Gastrocnemius medialis (tissue), 4 donors: ENCODE data around the gene NUDT14. TPM values are rescaled to one million over a fixed set of nuclear protein-coding genes. Genes with fewer than 3 reads are reported as not detected.

Experiments used
- ATAC-seq, 2 donors: fragments of 150-250 bp; one replicate each; pipeline ENCODE4 v1.9.1; 2016
- DNase-seq, 2 donors: peaks; one replicate each; pipeline ENCODE4 v3.0.0-alpha.2; 2019
- H3K27ac ChIP-seq, 4 donors: fragments of 200-600 bp; sonication (generic); 1 replicate in 1 of 4; 2 replicates in 3 of 4; pipeline ENCODE4 v1.5.1; 2016 to 2018; ENCODE audit warnings: mild to moderate bottlenecking in 2 of 4, moderate library complexity in 1 of 4
- H3K27me3 ChIP-seq, 3 donors: fragments of 200-600 bp; sonication (generic) in 2 of 3; 1 replicate in 1 of 3; 2 replicates in 2 of 3; pipeline versions ENCODE4 v1.5.1 to v1.6.0; 2016 to 2019; ENCODE audit warnings: mild to moderate bottlenecking in 1 of 3, moderate library complexity in 1 of 3
- H3K36me3 ChIP-seq, 2 donors: fragments of 200-600 bp; sonication (generic) in 1 of 2; one replicate each; pipeline ENCODE4 v1.5.1; 2017 to 2018
- H3K4me1 ChIP-seq, 2 donors: fragments of 200-600 bp; sonication (generic) in 1 of 2; one replicate each; pipeline ENCODE4 v1.5.1; 2016 to 2017; ENCODE audit warnings: mild to moderate bottlenecking in 2 of 2
- H3K4me3 ChIP-seq, 4 donors: fragments of 200-600 bp; sonication (generic) in 3 of 4; 1 replicate in 1 of 4; 2 replicates in 3 of 4; pipeline ENCODE4 v1.5.1; 2016 to 2019; ENCODE audit warnings: mild to moderate bottlenecking in 2 of 4
- H3K9me3 ChIP-seq, 3 donors: fragments of 200-600 bp; sonication (generic) in 2 of 3; 1 replicate in 1 of 3; 2 replicates in 2 of 3; pipeline ENCODE4 v1.5.1; 2016 to 2019
- CTCF ChIP-seq, 5 experiments: fragments of 450-650 bp in 3 of 5; fragments of 200-600 bp in 2 of 5; sonication (generic) in 2 of 5; IDR thresholded peaks in 4 of 5; conservative IDR thresholded peaks in 1 of 5; 1 replicate in 4 of 5; 2 replicates in 1 of 5; pipeline ENCODE4 v1.5.1; 2016 to 2019; ENCODE audit warnings: antibody characterized with exemption in 5 of 5, mild to moderate bottlenecking in 3 of 5, moderate library complexity in 3 of 5
- POLR2A ChIP-seq, 2 donors: fragments of 450-650 bp; IDR thresholded peaks; one replicate each; pipeline ENCODE4 v1.6.1; 2017; ENCODE audit warnings: antibody characterized with exemption in 2 of 2, mild to moderate bottlenecking in 2 of 2, moderate library complexity in 2 of 2
- in situ Hi-C, 4 donors: fragments of 200-750 bp; cut with MboI; loops; one replicate each; pipeline versions ENCODE4 v1.15.0 to v1.8.0; 2017; ENCODE audit warnings: low sequenced_read_pairs in 4 of 4
- intact Hi-C: fragments of 100-400 bp; cut with DNase I; formaldehyde crosslinking; loops from one replicate; pipeline ENCODE4 v1.15.1; 2023; ENCODE audit warnings: low total_unique reads
- total RNA-seq, 4 donors: library from RNA; depleted of rRNA; stranded (reverse); fragments of >200 nt; gene quantifications; one replicate each; pipeline versions ENCODE4 v1.1.0 to v1.2.3, GENCODE V29; 2016

Gene NUDT14
- total RNA-seq, 4 donors from 2014 or later, result 11.0 to 25.5 (median 16.4) TPM

DNA sequence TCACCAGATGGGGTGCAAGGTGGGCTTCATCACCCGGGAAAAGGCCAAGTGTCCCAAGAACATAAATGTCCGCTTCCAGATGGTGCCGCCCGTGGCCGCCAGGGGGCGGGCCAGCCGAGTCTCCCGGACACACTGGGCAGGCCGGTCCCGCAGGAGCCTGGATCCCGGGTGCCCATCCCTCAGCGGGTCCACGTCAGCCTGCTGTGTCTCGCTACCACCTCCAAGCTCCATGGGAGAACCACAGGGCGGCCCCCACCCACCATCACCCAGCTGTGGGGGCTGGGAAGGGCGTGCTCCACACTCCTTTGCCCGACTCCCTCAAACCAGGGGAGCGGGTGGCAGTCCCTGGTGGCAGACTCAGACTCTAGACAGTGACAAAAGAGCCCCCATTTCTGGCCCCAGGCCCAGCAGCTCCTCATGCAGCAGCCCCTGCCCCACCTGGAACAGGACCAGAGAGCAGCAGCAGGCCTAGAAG, 22.0 kb upstream of the NUDT14 start:
- TF ChIP-seq CTCF (IDR thresholded peaks at IDR 0.05 in 4 of 5, conservative IDR thresholded peaks at IDR 0.05 in 1 of 5) (peak; percentile 83 to 97 (median 95)), POLR2A (IDR thresholded peaks at IDR 0.05) (no peak)
- intact Hi-C loops (loop anchor here (1.0 to 5.0 kb wide), 3 partner anchors 79 to 149 kb away; no protein-coding TSS in a partner anchor), in situ Hi-C loops (loop anchor here in 1 of 4 donors (25.0 kb wide), 1 partner anchor 134 kb away; no protein-coding TSS in a partner anchor)
- Histone ChIP-seq H3K27me3 (peaks cover 0 to 12% (median 8%) of the 10 kb centered on the region in 3 donors), H3K4me3 (no peak overlapping the region), H3K4me1 (peaks cover 5 to 30% of the 10 kb centered on the region in 2 donors), H3K9me3 (no peaks in the 10 kb centered on the region), H3K36me3 (no peaks in the 10 kb centered on the region), H3K27ac (no peak overlapping the region)
- peak; percentile 39 to 62 for ATAC-seq
- DNase-seq, result peak in 1 of 2 donors; percentile 65

- DNase-seq, result no peak
- intact Hi-C loops, result loop anchor here (5.0 kb wide), 2 partner anchors 80 to 110 kb away; no protein-coding TSS in a partner anchor
These were observed 20.9 kb upstream of the NUDT14 start for GRCh38 chr14:105201925-105202513.

GRCh38 chr14:105201156-105201924, 20.2 kb upstream of the NUDT14 start:
- ATAC-seq (no peak), DNase-seq (no peak)
- Histone ChIP-seq H3K4me3 (no peak overlapping the region), H3K27ac (peak overlapping the region; percentile 3 to 56 (median 50)), H3K9me3 (no peaks in the 10 kb centered on the region), H3K36me3 (no peaks in the 10 kb centered on the region), H3K4me1 (peaks cover 8 to 39% of the 10 kb centered on the region in 2 donors), H3K27me3 (peaks cover 15 to 26% (median 20%) of the 10 kb centered on the region in 3 donors)
- TF ChIP-seq POLR2A (IDR thresholded peaks at IDR 0.05) (no peak), CTCF (IDR thresholded peaks at IDR 0.05 in 4 of 5, conservative IDR thresholded peaks at IDR 0.05 in 1 of 5) (peak in 1 of 5 experiments; percentile 7)
- in situ Hi-C loops (loop anchor here in 1 of 4 donors (25.0 kb wide), 1 partner anchor 136 kb away; no protein-coding TSS in a partner anchor), intact Hi-C loops (loop anchor here (5.0 kb wide), 2 partner anchors 81 to 109 kb away; no protein-coding TSS in a partner anchor)

More at GRCh38 chr14:105201925-105202513, 20.9 kb upstream of the NUDT14 start:
- Histone ChIP-seq H3K9me3 (no peaks in the 10 kb centered on the region), H3K4me1 (peaks cover 8 to 34% of the 10 kb centered on the region in 2 donors), H3K4me3 (no peak overlapping the region), H3K27ac (peak overlapping the region; percentile 3 to 56 (median 50)), H3K36me3 (no peaks in the 10 kb centered on the region), H3K27me3 (peaks cover 9 to 19% (median 17%) of the 10 kb centered on the region in 3 donors)
- in situ Hi-C loops, result loop anchor here in 1 of 4 donors (25.0 kb wide), 1 partner anchor 135 kb away; no protein-coding TSS in a partner anchor
- TF ChIP-seq POLR2A (IDR thresholded peaks at IDR 0.05), result no peak
- no peak for TF ChIP-seq CTCF (IDR thresholded peaks at IDR 0.05 in 4 of 5, conservative IDR thresholded peaks at IDR 0.05 in 1 of 5)
- ATAC-seq, result no peak

DNA sequence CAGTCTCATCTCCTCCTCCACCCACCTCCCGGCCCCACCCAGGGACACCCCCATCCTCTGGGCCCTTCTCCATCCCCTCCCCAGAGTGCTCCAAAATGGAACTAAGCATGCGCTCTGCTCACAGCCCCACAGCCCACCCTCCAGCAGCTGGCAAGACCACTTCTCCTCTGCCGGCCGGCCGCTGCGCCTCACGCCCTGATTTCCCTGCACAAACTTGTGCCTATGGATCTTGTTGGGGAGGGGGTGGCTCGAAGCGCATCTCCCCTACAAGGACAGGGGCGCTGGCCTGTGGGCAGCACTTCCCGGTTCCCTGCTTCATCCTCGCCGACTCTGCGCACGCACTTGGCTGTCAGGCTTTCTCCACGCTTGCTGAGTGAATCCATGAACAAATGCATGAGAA, 19.5 kb upstream of the NUDT14 start:
- ATAC-seq, result no peak
- Histone ChIP-seq H3K9me3 (no peaks in the 10 kb centered on the region), H3K4me1 (peaks cover 8 to 42% of the 10 kb centered on the region in 2 donors), H3K27ac (no peak overlapping the region), H3K4me3 (no peak overlapping the region), H3K27me3 (peaks cover 22 to 33% (median 27%) of the 10 kb centered on the region in 3 donors), H3K36me3 (no peaks in the 10 kb centered on the region)
- intact Hi-C loops, result loop anchor here (5.0 kb wide), 2 partner anchors 82 to 108 kb away; no protein-coding TSS in a partner anchor
- DNase-seq, result no peak
- in situ Hi-C loops, result loop anchor here in 1 of 4 donors (25.0 kb wide), 1 partner anchor 137 kb away; no protein-coding TSS in a partner anchor
- TF ChIP-seq POLR2A (IDR thresholded peaks at IDR 0.05) (no peak), CTCF (IDR thresholded peaks at IDR 0.05 in 4 of 5, conservative IDR thresholded peaks at IDR 0.05 in 1 of 5) (no peak)
